Measurements from ENCODE around the gene COX11. TPM values are rescaled to one million over a fixed set of nuclear protein-coding genes. Genes with fewer than 3 reads are reported as not detected.

The COX11 gene
- total and polyA plus RNA-seq, 2 donors from 2014 or later, result 52.7 to 64.9 TPM

DNA sequence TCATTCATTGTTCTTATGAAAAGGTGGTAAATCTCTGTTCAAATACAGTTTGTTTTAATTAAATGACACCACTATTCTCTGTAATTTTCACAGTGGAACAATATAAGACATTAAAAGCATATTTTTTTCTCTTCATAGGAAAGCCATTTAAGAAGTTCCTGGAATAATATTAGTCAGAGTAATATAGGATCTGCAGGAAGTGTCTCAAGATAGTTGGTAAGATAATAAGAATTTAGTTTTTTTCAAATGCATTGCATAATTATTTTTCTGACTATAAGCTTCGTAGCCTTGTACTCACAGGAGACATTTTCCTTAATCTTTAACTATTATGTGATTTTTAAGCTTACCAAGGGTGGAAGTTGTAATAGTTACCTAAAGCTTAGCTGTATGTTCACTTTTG lies 17.0 kb upstream of the COX11 start:
- no peak overlapping the region for H3K9ac ChIP-seq (ENCODE audit: low read length in 3 of 3)
- DNase-seq (no peak), FAIRE-seq (peak; percentile 6)
- H3K4me3 ChIP-seq (ENCODE audit: low read length in 3 of 3), result no peak overlapping the region
- no peaks in the 10 kb centered on the region for H3K36me3 ChIP-seq (ENCODE audit: control insufficient read depth in 2 of 3, insufficient read depth in 3 of 3, low read length in 3 of 3)
- no peaks in the 10 kb centered on the region for H3K27me3 ChIP-seq (ENCODE audit: control insufficient read depth, insufficient read depth, low read length)
- peaks cover 0 to 3% (median 0%) of the 10 kb centered on the region in 3 donors for H3K4me1 ChIP-seq (ENCODE audit: control insufficient read depth in 2 of 3, insufficient read depth in 2 of 3, low read depth in 1 of 3, low read length in 3 of 3)
- intact Hi-C loops (cut with DNase I), result no loop called here
- TF ChIP-seq, protein P1, sequence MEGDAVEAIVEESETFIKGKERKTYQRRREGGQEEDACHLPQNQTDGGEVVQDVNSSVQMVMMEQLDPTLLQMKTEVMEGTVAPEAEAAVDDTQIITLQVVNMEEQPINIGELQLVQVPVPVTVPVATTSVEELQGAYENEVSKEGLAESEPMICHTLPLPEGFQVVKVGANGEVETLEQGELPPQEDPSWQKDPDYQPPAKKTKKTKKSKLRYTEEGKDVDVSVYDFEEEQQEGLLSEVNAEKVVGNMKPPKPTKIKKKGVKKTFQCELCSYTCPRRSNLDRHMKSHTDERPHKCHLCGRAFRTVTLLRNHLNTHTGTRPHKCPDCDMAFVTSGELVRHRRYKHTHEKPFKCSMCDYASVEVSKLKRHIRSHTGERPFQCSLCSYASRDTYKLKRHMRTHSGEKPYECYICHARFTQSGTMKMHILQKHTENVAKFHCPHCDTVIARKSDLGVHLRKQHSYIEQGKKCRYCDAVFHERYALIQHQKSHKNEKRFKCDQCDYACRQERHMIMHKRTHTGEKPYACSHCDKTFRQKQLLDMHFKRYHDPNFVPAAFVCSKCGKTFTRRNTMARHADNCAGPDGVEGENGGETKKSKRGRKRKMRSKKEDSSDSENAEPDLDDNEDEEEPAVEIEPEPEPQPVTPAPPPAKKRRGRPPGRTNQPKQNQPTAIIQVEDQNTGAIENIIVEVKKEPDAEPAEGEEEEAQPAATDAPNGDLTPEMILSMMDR (IDR thresholded peaks at IDR 0.05; ENCODE audit: borderline replicate concordance, extremely low read depth, insufficient read depth), result no peak
- H3K9me3 ChIP-seq (ENCODE audit: control insufficient read depth in 2 of 3, insufficient read depth in 1 of 3, low read length in 3 of 3), result peaks cover 0 to 2% (median 0%) of the 10 kb centered on the region in 3 donors
- no peak overlapping the region for H3K27ac ChIP-seq (ENCODE audit: low read depth in 2 of 2, low read length in 2 of 2)

DNA sequence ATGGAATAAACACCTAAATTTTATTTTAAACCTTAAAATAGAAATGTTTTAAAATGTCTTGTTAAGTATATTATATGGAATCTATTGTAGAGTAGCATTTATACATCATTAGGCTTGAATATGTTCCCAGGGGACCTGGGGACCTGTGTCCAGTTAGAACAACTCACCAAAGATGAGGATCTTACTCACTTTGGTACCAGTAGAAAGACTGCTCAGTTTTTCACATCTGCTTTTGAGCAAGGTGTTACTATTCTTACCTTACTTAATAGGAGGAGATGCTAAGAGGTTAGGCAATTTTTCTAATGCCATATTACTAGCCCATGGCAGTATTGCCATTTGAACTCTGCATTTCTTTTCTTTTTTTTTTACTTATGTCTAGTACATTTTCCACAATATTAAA lies 14.8 kb upstream of the COX11 start:
- H3K4me1 ChIP-seq (ENCODE audit: control insufficient read depth in 2 of 3, insufficient read depth in 2 of 3, low read depth in 1 of 3, low read length in 3 of 3), result peaks cover 0 to 3% (median 0%) of the 10 kb centered on the region in 3 donors
- no peaks in the 10 kb centered on the region for H3K36me3 ChIP-seq (ENCODE audit: control insufficient read depth in 2 of 3, insufficient read depth in 3 of 3, low read length in 3 of 3)
- no peak overlapping the region for H3K27ac ChIP-seq (ENCODE audit: low read depth in 2 of 2, low read length in 2 of 2)
- H3K9me3 ChIP-seq (ENCODE audit: control insufficient read depth in 2 of 3, insufficient read depth in 1 of 3, low read length in 3 of 3), result peaks cover 0 to 5% (median 0%) of the 10 kb centered on the region in 3 donors
- H3K27me3 ChIP-seq (ENCODE audit: control insufficient read depth, insufficient read depth, low read length), result no peaks in the 10 kb centered on the region
- TF ChIP-seq, protein P1 (IDR thresholded peaks at IDR 0.05; ENCODE audit: borderline replicate concordance, extremely low read depth, insufficient read depth), result no peak
- H3K9ac ChIP-seq (ENCODE audit: low read length in 3 of 3), result no peak overlapping the region
- intact Hi-C loops (cut with DNase I), result no loop called here
- FAIRE-seq, result no peak
- H3K4me3 ChIP-seq (ENCODE audit: low read length in 3 of 3), result no peak overlapping the region
- no peak for DNase-seq

DNA sequence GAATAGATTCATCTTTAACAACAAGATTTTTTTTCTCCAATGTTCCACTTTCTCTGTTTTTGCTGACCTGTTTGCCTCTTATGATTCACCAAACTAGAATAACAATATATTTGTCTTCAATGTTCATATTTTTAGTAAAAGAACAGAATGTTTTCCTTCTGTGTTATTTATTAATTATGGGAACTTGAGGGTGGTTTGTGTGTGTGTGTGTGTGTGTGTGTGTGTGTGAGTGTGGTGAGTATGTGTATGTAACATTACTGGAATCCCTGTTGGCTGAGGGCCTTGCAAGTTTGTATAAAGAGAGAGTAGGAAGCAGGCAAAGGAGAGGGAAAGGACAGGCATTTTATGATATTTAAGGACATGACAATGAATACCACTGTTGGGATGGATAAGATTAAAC lies 13.9 kb upstream of the COX11 start:
- H3K27me3 ChIP-seq (ENCODE audit: control insufficient read depth, insufficient read depth, low read length), result no peaks in the 10 kb centered on the region
- intact Hi-C loops (cut with DNase I), result no loop called here
- H3K9me3 ChIP-seq (ENCODE audit: control insufficient read depth in 2 of 3, insufficient read depth in 1 of 3, low read length in 3 of 3), result peaks cover 0 to 5% (median 0%) of the 10 kb centered on the region in 3 donors
- no peak overlapping the region for H3K9ac ChIP-seq (ENCODE audit: low read length in 3 of 3)
- no peaks in the 10 kb centered on the region for H3K36me3 ChIP-seq (ENCODE audit: control insufficient read depth in 2 of 3, insufficient read depth in 3 of 3, low read length in 3 of 3)
- no peak overlapping the region for H3K27ac ChIP-seq (ENCODE audit: low read depth in 2 of 2, low read length in 2 of 2)
- peaks cover 0 to 3% (median 0%) of the 10 kb centered on the region in 3 donors for H3K4me1 ChIP-seq (ENCODE audit: control insufficient read depth in 2 of 3, insufficient read depth in 2 of 3, low read depth in 1 of 3, low read length in 3 of 3)
- no peak overlapping the region for H3K4me3 ChIP-seq (ENCODE audit: low read length in 3 of 3)
- TF ChIP-seq, protein P1 (IDR thresholded peaks at IDR 0.05; ENCODE audit: borderline replicate concordance, extremely low read depth, insufficient read depth), result no peak
- no peak for DNase-seq
- FAIRE-seq, result no peak

DNA sequence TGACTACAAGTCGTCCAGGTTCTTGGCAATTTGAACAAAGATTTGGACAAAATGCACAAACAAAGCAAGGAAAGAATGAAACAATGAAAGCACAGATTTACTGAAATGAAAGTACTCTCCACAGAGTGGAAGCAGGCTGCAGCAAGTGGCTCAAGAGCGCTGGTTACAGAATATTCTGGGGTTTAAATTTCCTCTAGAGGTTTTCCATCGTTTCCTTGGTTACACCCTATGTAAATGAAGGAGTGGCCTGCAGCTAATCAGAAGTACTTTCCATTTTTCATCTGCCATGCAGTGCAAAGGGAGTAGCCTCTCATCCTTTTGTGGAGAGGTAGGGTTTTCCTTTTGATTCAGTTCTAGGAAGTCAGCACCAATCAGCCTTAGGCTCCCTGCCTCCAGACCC lies 11.9 kb upstream of the COX11 start:
- Histone ChIP-seq H3K4me1 (ENCODE audit: control insufficient read depth in 2 of 3, insufficient read depth in 2 of 3, low read depth in 1 of 3, low read length in 3 of 3) (peaks cover 0 to 8% (median 0%) of the 10 kb centered on the region in 3 donors), H3K9me3 (ENCODE audit: control insufficient read depth in 2 of 3, insufficient read depth in 1 of 3, low read length in 3 of 3) (peaks cover 0 to 5% (median 0%) of the 10 kb centered on the region in 3 donors), H3K27ac (ENCODE audit: low read depth in 2 of 2, low read length in 2 of 2) (no peak overlapping the region), H3K4me3 (ENCODE audit: low read length in 3 of 3) (no peak overlapping the region), H3K36me3 (ENCODE audit: control insufficient read depth in 2 of 3, insufficient read depth in 3 of 3, low read length in 3 of 3) (no peaks in the 10 kb centered on the region), H3K9ac (ENCODE audit: low read length in 3 of 3) (no peak overlapping the region), H3K27me3 (ENCODE audit: control insufficient read depth, insufficient read depth, low read length) (no peaks in the 10 kb centered on the region)
- intact Hi-C loops (cut with DNase I), result no loop called here
- FAIRE-seq (no peak), DNase-seq (no peak)
- TF ChIP-seq, protein P1 (IDR thresholded peaks at IDR 0.05; ENCODE audit: borderline replicate concordance, extremely low read depth, insufficient read depth), result no peak
